GM18502 (cell line): ENCODE results near the gene CRABP2.
A peak's percentile ranks its signal among the peaks of the same experiment; 100 is the strongest.

Experiments
- ATAC-seq: cut with Tn5 transposase; IDR thresholded peaks from one replicate; pipeline ENCODE4 v1.9.1; 2021; ENCODE audit warnings: mild to moderate bottlenecking; ENCODE audit not compliant: unreplicated experiment, poor library complexity

Gene CRABP2

DNA sequence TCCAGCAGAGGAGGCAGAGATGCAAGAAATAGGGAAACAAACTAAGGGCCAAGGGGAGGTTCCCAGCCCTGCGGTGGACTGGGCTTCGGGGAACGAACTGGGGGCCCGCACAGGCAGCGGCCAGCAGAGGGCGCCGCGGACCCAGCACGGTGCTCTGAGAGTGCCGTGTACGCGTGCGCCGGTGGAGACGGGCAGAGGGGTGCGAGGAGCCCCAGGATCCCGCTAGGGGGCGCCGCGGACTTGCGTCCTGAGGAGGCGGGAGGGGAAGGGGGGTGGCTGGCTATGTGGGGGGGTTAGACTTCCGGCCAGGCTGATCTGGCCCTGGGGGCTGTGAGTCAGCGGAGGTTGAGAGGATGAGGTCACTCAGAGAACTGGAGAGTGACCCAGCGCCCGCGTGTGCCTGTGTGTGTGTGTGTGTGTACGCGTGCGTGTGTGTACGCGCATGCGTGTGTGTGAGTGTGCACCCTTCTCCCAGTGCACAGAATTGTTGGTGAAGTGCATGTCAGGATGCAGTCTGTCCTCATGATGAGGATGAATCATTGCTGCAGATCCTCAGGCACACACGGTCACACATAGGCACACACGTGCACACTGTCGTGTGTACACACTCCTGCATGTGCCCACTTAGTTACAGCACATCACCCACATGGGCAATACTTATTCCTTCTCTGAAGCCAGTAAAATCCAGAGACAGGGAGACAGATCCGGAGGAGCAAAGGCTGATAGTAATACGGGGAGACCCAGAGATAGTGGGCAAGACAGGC is 45.2 kb downstream of the CRABP2 start:
- ATAC-seq, result peak; percentile 73

GRCh38 chr1:156659661-156659987 is 45.8 kb downstream of the CRABP2 start:
- ATAC-seq, result peak; percentile 4

DNA sequence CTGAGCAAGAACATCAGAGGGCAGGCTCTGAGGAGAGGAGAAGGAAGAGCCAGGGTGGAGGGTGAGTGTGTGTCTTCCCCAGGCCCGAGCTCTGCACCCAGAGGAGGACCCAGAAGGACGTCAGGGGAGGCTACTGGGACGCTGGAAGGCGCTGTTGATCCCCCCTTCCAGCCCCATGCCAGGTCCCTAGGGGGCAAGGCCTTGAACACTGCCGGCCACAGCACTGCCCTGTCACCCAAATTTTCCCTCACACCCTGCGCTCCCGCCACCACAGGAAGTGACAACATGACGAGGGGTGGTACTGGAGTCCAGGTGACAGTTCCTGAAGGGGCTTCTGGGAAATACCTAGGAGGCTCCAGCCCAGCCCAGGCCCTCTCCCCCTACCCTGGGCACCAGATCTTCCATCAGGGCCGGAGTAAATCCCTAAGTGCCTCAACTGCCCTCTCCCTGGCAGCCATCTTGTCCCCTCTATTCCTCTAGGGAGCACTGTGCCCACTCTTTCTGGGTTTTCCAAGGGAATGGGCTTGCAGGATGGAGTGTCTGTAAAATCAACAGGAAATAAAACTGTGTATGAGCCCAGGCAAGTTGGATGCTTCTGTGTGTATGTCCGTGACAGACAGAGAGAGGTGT is 46.3 kb downstream of the CRABP2 start:
- no peak for ATAC-seq

DNA sequence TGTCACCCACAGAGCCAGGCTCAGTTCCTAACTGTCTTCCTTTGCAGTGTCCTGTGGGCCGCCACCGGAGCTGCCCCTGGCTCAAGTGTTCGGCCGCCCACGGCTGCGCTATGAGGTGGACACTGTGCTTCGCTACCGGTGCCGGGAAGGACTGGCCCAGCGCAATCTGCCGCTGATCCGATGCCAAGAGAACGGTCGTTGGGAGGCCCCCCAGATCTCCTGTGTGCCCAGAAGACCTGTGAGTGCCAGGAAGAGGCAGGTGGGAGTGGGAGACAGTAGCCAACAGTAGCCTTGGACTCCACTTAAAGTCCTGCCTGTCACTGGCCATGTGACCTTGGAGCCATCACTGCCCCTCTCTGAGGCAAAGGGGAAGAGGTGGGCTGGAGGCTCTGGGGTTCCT is 46.9 kb downstream of the CRABP2 start:
- ATAC-seq, result no peak

DNA sequence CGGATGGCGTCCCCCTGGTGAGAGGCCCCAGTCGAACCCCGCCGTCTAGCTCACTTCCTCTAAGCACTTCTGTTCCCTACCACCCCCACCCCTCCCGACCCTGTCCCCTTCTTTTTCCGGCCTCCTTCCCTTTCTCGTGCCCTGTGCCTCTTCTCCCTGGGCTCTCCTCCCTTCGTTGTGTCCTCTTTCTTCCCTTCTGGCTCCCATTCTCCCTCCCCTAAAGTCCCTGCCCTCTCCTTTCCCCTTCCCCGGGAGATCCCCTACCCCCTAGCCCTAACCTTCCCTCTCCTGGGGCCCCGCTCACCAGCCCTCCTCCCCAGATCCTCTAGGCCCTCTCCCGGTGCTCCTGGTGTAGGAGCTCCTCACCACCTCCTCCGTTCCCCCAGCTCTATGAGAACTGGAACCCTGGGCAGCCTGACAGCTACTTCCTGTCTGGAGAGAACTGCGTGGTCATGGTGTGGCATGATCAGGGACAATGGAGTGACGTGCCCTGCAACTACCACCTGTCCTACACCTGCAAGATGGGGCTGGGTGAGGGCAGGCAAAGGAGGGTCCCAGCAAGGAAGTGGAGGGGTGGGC is 47.6 kb downstream of the CRABP2 start:
- ATAC-seq, result no peak

DNA sequence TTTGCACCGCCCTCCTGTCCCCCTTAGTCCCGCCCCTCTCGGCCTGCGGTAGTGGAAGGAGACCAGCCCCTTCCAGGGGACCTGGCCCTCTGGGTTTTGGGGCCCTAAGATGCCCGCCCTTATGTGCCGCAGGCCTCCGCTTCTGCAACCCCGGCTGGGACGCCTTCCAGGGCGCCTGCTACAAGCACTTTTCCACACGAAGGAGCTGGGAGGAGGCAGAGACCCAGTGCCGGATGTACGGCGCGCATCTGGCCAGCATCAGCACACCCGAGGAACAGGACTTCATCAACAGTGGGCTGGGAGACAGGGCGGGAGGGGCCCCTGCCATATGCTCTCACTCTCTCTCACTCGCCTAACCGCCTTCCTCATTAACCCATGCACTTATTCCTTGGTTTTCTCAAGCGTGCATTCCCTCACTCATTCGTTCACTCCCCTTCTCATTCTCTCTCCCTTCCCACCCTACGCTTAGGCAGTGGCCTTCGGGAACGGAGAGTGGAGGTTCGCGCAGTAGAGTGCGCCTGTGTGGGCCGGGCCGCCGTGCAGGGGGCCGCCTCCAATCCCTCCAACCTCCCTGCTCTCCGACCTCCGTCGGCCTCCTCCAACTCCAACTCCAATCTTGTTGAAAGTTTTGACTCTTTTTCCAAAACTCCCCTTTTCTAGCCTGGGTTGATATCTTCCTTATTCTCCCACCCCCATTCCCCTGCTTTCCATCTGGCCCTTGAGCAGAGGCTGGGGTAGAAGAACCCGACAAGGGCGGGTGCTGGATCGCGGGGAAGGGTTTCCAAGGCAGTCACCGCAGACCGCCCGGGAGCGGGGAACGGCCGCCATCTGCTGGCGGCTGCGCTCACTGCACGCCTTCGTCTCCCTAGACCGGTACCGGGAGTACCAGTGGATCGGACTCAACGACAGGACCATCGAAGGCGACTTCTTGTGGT is 48.3 kb downstream of the CRABP2 start:
- no peak for ATAC-seq

DNA sequence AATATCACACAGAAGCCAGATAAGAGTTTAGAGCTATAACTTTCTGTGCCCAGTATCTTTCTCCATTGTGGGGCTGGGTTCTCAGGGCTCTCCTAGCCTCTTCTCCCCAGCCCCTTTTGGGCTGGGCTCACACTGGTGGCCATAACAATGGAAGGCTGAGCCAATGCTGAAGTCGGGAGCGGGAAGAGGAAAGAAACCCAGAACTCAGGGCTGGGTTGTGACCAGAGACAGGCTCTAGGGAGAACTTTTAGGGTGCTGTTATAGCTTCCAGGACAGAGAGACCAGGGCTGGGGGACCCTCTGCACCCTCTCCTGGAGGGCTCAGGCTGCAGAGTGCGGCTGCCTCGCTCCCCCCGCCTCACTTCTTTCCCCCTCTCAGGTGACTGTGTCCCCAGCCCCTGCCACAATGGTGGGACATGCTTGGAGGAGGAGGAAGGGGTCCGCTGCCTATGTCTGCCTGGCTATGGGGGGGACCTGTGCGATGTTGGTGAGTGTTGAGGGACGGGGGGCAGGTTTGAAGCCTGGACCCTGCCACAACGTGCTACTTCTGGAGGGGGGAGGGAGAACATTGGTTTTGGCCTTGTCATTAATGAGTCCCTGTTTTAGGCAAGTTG is 49.4 kb downstream of the CRABP2 start:
- ATAC-seq, result no peak

DNA sequence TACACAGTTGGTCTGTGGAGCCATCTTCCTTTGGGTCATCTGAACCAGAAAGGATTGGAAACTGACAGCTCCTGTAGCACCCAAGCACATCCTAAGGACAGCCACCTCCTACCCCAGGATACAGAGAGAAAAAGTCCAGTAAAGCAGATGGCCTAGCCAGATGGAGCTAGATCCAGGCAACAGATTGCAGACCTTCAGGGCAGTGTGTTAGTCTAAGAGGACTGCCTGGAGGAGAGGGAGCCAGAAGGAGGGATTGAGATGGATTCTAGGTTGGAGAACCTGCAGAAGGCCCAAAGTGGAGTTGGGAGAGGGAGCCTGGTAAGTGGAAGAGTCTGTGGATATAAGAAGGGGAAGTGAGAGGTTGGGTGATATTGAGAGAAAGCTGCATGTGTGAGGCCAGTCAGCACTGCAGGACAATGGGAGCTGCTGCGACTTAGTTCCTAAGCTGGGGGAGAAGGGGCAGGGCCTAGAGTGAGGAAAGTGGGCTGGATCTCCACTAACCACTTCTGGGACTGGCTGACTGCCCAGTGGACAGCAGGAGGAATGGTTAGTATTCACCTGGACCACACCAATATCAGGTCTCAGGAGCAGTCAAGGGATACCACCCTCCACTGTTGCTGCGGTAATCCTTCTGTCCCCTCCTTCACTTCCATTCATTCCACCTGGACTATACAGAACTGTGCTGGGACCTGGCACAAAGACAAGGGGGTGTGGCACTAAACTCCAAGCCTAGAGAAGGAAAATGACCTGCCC is 50.1 kb downstream of the CRABP2 start:
- ATAC-seq, result no peak

DNA sequence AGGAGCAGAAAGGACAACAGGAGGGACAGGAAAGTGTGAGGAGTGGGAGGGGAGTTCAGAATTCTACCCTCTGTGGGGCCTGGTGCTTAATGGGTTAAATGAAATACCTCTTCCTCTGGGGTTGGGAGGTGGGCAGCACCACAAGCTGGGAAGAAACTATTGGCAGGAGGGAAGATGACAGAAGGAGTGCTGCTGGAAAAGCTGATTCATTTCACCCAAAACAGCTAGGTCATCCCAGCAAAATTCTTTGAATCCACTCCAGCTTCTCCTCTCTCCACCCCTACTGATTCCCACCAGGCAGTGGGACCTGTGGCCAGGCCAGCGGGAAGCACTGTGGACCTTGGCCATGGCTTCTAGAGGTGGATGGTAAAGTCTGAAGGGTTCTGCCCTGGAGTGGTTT is 50.7 kb downstream of the CRABP2 start:
- no peak for ATAC-seq

- no peak for ATAC-seq
These were observed 52.4 kb downstream of the CRABP2 start for GRCh38 chr1:156652992-156653355.

DNA sequence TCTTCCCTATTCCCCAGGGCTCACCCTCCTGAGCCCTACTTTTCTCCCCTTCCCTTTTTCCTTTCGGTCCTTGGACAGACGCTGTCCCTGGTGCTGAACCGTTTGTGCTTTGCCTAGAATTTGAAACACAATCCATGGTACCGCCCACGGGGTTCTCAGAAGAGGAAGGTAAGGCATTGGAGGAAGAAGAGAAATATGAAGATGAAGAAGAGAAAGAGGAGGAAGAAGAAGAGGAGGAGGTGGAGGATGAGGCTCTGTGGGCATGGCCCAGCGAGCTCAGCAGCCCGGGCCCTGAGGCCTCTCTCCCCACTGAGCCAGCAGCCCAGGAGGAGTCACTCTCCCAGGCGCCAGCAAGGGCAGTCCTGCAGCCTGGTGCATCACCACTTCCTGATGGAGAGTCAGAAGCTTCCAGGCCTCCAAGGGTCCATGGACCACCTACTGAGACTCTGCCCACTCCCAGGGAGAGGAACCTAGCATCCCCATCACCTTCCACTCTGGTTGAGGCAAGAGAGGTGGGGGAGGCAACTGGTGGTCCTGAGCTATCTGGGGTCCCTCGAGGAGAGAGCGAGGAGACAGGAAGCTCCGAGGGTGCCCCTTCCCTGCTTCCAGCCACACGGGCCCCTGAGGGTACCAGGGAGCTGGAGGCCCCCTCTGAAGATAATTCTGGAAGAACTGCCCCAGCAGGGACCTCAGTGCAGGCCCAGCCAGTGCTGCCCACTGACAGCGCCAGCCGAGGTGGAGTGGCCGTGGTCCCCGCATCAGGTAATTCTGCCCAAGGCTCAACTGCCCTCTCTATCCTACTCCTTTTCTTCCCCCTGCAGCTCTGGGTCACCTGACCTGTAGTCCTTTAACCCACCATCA is 53.0 kb downstream of the CRABP2 start:
- no peak for ATAC-seq
